ENCODE measurements around the gene MPHOSPH6. TPM values are rescaled to one million over a fixed set of nuclear protein-coding genes. Genes with fewer than 3 reads are reported as not detected.

The MPHOSPH6 gene
- polyA plus RNA-seq, 1 of the 3 experiments (the other 2 are of a cell fraction): 9.4 TPM

DNA sequence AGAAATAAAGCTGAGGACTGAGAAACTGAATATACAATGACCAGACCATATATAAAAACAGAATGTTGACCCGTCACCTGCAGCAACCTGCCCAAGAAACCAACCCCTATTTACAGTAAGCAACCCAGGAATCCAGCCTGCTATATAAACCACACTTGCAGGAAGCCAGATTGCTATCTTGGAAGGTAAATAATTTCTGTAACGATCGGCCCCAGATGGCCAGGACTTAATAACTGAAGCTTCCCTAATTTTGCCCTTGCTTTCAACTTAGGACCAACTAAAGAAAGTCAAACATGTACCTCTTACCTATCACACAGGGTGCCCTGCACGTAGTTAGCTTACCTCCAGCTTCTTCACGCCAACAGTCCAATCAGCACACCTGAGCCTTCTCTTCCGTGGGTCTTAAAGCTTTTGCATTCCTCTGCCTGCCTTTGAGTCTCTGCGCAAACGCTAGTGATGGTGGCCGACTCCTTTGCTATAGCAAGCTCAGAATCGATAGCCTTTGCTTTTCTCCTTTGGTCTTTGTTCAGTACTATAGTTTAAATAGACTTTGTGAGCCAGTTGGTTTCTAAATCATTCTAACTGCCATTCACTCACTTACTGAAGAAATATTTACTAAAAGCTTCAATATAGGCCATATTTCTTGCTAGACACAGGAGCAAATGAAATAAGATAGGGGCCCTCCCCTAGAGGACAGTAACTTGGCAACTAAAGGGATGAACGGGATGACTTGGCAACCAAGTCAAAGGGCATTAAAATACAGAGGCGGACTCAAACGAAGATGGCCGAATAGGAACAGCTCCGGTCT lies 31.3 kb downstream of the MPHOSPH6 start:
- no peak overlapping the region for H3K27ac ChIP-seq (ENCODE audit: low read depth in 2 of 2, low read length in 1 of 2)
- WGBS (ENCODE audit: low lambda C conversion rate): 95% methylated on average over 15 of the region's 15 CpGs
- H3K9me3 ChIP-seq: no peaks in the 10 kb centered on the region
- H3K79me2 ChIP-seq (ENCODE audit: insufficient read depth): no peaks in the 10 kb centered on the region
- H3K4me3 ChIP-seq (ENCODE audit: low read depth in 2 of 2, low read length in 1 of 2): no peak overlapping the region
- no peaks in the 10 kb centered on the region for H3F3A ChIP-seq (replicated peaks; ENCODE audit: insufficient read depth)
- H3K4me1 ChIP-seq (ENCODE audit: control insufficient read depth in 1 of 2, insufficient read depth in 2 of 2, low read depth in 1 of 2, low read length in 1 of 2): no peaks in the 10 kb centered on the region
- ChIA-PET CTCF (interaction anchor here (0.7 kb wide), 1 partner anchor 142 kb away, joined by 3 read pairs; no protein-coding TSS in a partner anchor), POLR2A (no interaction called here)
- H4K20me1 ChIP-seq (ENCODE audit: insufficient read depth): no peaks in the 10 kb centered on the region
- H2AFZ ChIP-seq (ENCODE audit: low read depth): no peak overlapping the region
- peaks cover 0 to 6% of the 10 kb centered on the region in 2 experiments for H3K36me3 ChIP-seq (replicated peaks in 1 of 2; ENCODE audit: control insufficient read depth in 1 of 2, insufficient read depth in 2 of 2, low read length in 1 of 2)
- H3K27me3 ChIP-seq (ENCODE audit: insufficient read depth): no peaks in the 10 kb centered on the region
- H3K4me2 ChIP-seq: no peak overlapping the region
- H3K9me2 ChIP-seq: no peaks in the 10 kb centered on the region
- no peak for DNase-seq
- H3K9ac ChIP-seq: no peak overlapping the region
- TF ChIP-seq MXI1 (IDR thresholded peaks at IDR 0.05; ENCODE audit: low read depth, low read length): no peak
- TF ChIP-seq SIN3A (IDR thresholded peaks at IDR 0.05; ENCODE audit: borderline replicate concordance, low read depth, low read length): no peak
- TF ChIP-seq, protein P1, sequence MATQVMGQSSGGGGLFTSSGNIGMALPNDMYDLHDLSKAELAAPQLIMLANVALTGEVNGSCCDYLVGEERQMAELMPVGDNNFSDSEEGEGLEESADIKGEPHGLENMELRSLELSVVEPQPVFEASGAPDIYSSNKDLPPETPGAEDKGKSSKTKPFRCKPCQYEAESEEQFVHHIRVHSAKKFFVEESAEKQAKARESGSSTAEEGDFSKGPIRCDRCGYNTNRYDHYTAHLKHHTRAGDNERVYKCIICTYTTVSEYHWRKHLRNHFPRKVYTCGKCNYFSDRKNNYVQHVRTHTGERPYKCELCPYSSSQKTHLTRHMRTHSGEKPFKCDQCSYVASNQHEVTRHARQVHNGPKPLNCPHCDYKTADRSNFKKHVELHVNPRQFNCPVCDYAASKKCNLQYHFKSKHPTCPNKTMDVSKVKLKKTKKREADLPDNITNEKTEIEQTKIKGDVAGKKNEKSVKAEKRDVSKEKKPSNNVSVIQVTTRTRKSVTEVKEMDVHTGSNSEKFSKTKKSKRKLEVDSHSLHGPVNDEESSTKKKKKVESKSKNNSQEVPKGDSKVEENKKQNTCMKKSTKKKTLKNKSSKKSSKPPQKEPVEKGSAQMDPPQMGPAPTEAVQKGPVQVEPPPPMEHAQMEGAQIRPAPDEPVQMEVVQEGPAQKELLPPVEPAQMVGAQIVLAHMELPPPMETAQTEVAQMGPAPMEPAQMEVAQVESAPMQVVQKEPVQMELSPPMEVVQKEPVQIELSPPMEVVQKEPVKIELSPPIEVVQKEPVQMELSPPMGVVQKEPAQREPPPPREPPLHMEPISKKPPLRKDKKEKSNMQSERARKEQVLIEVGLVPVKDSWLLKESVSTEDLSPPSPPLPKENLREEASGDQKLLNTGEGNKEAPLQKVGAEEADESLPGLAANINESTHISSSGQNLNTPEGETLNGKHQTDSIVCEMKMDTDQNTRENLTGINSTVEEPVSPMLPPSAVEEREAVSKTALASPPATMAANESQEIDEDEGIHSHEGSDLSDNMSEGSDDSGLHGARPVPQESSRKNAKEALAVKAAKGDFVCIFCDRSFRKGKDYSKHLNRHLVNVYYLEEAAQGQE (IDR thresholded peaks at IDR 0.05; ENCODE audit: low read depth, low read length): no peak
- TF ChIP-seq SMC3 (IDR thresholded peaks at IDR 0.05; ENCODE audit: low read depth, low read length): no peak
- TF ChIP-seq ELF1 (IDR thresholded peaks at IDR 0.05): no peak
- TF ChIP-seq, protein P2, sequence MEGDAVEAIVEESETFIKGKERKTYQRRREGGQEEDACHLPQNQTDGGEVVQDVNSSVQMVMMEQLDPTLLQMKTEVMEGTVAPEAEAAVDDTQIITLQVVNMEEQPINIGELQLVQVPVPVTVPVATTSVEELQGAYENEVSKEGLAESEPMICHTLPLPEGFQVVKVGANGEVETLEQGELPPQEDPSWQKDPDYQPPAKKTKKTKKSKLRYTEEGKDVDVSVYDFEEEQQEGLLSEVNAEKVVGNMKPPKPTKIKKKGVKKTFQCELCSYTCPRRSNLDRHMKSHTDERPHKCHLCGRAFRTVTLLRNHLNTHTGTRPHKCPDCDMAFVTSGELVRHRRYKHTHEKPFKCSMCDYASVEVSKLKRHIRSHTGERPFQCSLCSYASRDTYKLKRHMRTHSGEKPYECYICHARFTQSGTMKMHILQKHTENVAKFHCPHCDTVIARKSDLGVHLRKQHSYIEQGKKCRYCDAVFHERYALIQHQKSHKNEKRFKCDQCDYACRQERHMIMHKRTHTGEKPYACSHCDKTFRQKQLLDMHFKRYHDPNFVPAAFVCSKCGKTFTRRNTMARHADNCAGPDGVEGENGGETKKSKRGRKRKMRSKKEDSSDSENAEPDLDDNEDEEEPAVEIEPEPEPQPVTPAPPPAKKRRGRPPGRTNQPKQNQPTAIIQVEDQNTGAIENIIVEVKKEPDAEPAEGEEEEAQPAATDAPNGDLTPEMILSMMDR (IDR thresholded peaks at IDR 0.05): no peak
- TF ChIP-seq, protein P3, sequence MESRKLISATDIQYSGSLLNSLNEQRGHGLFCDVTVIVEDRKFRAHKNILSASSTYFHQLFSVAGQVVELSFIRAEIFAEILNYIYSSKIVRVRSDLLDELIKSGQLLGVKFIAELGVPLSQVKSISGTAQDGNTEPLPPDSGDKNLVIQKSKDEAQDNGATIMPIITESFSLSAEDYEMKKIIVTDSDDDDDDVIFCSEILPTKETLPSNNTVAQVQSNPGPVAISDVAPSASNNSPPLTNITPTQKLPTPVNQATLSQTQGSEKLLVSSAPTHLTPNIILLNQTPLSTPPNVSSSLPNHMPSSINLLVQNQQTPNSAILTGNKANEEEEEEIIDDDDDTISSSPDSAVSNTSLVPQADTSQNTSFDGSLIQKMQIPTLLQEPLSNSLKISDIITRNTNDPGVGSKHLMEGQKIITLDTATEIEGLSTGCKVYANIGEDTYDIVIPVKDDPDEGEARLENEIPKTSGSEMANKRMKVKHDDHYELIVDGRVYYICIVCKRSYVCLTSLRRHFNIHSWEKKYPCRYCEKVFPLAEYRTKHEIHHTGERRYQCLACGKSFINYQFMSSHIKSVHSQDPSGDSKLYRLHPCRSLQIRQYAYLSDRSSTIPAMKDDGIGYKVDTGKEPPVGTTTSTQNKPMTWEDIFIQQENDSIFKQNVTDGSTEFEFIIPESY (IDR thresholded peaks at IDR 0.05; ENCODE audit: borderline replicate concordance, low read depth): no peak
- no peak for TF ChIP-seq NFIC (IDR thresholded peaks at IDR 0.05; ENCODE audit: borderline replicate concordance)
- TF ChIP-seq JUND (IDR thresholded peaks at IDR 0.05): no peak
- no peak for TF ChIP-seq RAD21 (IDR thresholded peaks at IDR 0.05; ENCODE audit: low read length)
- TF ChIP-seq RCOR1 (IDR thresholded peaks at IDR 0.05; ENCODE audit: low read length): no peak
- TF ChIP-seq FOXM1 (IDR thresholded peaks at IDR 0.05; ENCODE audit: low read depth): no peak
- no peak for TF ChIP-seq CHD2 (IDR thresholded peaks at IDR 0.05; ENCODE audit: low read length, partially characterized antibody)
- no peak for TF ChIP-seq GATA2 (CRISPR knock-in tag; IDR thresholded peaks at IDR 0.05)
- TF ChIP-seq, protein P4, sequence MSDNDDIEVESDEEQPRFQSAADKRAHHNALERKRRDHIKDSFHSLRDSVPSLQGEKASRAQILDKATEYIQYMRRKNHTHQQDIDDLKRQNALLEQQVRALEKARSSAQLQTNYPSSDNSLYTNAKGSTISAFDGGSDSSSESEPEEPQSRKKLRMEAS (IDR thresholded peaks at IDR 0.05; ENCODE audit: low read depth): no peak
- TF ChIP-seq YY1 (IDR thresholded peaks at IDR 0.05; ENCODE audit: low read depth): no peak
- no peak for TF ChIP-seq TEAD4 (IDR thresholded peaks at IDR 0.05; ENCODE audit: borderline replicate concordance, insufficient read depth)

Data from SK-N-SH (cell line).